HepG2 (cell line): ENCODE results near the gene STAT4. TPM values are rescaled to one million over a fixed set of nuclear protein-coding genes. Genes with fewer than 3 reads are reported as not detected.

Experiments
- ATAC-seq: fragments of 200-7000 bp; cut with Tn5 transposase; 3 replicates; pipeline ENCODE4 v1.9.1; 2020; ENCODE audit warnings: mild to moderate bottlenecking, moderate library complexity
- BruUV-seq: library from RNA; stranded (reverse); fragments of 400-500 nt; replicated peaks from 2 replicates; lab custom pipeline; 2021; lab: Mats Ljungman, UMichigan
- CTCF ChIA-PET: fragments of 300-600 bp; formaldehyde crosslinking; extraction: SDS; loops from one replicate; lab custom pipeline; 2021; ENCODE audit warnings: low total read pairs, inconsistent platforms, low intra/inter-chr PET ratio; lab: Yijun Ruan, JAX
- POLR2A ChIA-PET: fragments of 350-600 bp; sonication (Branson Sonifier 250); formaldehyde crosslinking; loops from one replicate; lab custom pipeline; 2020; ENCODE audit warnings: antibody characterized with exemption, inconsistent platforms; lab: Yijun Ruan, JAX
- DNase-seq: peaks from one replicate; pipeline ENCODE4 v3.0.0-alpha.2; 2015; ENCODE audit warnings: low spot score
- FAIRE-seq: peaks from 3 replicates; lab custom pipeline; 2011; peaks lifted over from hg19 to GRCh38; lab: Jason Lieb, UNC
- H2AFZ ChIP-seq: one replicate; pipeline ENCODE4 v1.6.1; 2011; ENCODE audit warnings: low read length, inconsistent platforms
- H3K27ac ChIP-seq: fragments of 300-600 bp; 3 replicates; pipeline ENCODE4 v1.8.0; 2011; ENCODE audit warnings: mixed run types, mild to moderate bottlenecking, mixed read lengths, low read length, inconsistent platforms; ENCODE audit not compliant: insufficient read depth; ENCODE audit errors: extremely low read length
- H3K27me3 ChIP-seq, 2 experiments: fragments of 200-600 bp in 1 of 2; 2 replicates in 1 of 2; 3 replicates in 1 of 2; pipeline versions ENCODE4 v1.6.0 to v1.8.0; 2011; ENCODE audit warnings: low read length in 2 of 2, mild to moderate bottlenecking in 2 of 2, moderate library complexity in 2 of 2, inconsistent platforms in 1 of 2; ENCODE audit not compliant: insufficient read depth in 2 of 2, control insufficient read depth in 1 of 2
- H3K36me3 ChIP-seq, 2 experiments: fragments of 200-600 bp in 1 of 2; replicated peaks in 1 of 2; 2 replicates in 1 of 2; 3 replicates in 1 of 2; pipeline versions ENCODE4 v1.5.1 to v1.8.0; 2011; ENCODE audit warnings: low read length in 2 of 2, inconsistent platforms in 1 of 2; ENCODE audit not compliant: insufficient read depth in 2 of 2, control insufficient read depth in 1 of 2
- H3K4me1 ChIP-seq: 2 replicates; pipeline ENCODE4 v1.5.1; 2012; ENCODE audit warnings: low read length, inconsistent platforms; ENCODE audit not compliant: insufficient read depth
- H3K4me2 ChIP-seq: 2 replicates; pipeline ENCODE4 v1.6.0; 2011; ENCODE audit warnings: low read depth, low read length, inconsistent platforms
- H3K4me3 ChIP-seq, 3 experiments: fragments of 200-600 bp in 1 of 3; sonication (generic), shearing (Covaris generic) in 1 of 3; replicated peaks in 1 of 3; 2 replicates each; pipeline ENCODE4 v1.5.1; 2011 to 2016; ENCODE audit warnings: low read length in 3 of 3, inconsistent platforms in 2 of 3, low read depth in 2 of 3, mild to moderate bottlenecking in 2 of 3, control low read depth in 1 of 3, mixed read lengths in 1 of 3; ENCODE audit not compliant: insufficient read depth in 1 of 3
- H3K79me2 ChIP-seq: one replicate; pipeline ENCODE4 v1.6.1; 2011; ENCODE audit warnings: low read length, inconsistent platforms; ENCODE audit not compliant: insufficient read depth
- H3K9ac ChIP-seq: 2 replicates; pipeline ENCODE4 v1.6.0; 2011; ENCODE audit warnings: mild to moderate bottlenecking, low read depth, low read length, inconsistent platforms; ENCODE audit not compliant: insufficient read depth
- H3K9me3 ChIP-seq: 2 replicates; pipeline ENCODE4 v1.5.1; 2012; ENCODE audit warnings: mild to moderate bottlenecking, low read length
- H4K20me1 ChIP-seq: 2 replicates; pipeline ENCODE4 v1.6.0; 2011; ENCODE audit warnings: inconsistent platforms, mild to moderate bottlenecking, low read length, moderate library complexity; ENCODE audit not compliant: insufficient read depth
- FLYWCH1 ChIP-seq: sonication (generic); formaldehyde crosslinking; IDR thresholded peaks from 2 replicates; pipeline ENCODE4 v1.8.1; 2023; ENCODE audit warnings: mild to moderate bottlenecking, missing genetic modification reagents
- GATAD1 ChIP-seq: IDR thresholded peaks from 2 replicates; pipeline ENCODE4 v1.6.1; 2016; ENCODE audit warnings: missing genetic modification reagents, missing compliant biosample characterization
- GZF1 ChIP-seq: sonication (generic); formaldehyde crosslinking; IDR thresholded peaks from 2 replicates; pipeline ENCODE4 v1.5.1; 2020; ENCODE audit warnings: mild to moderate bottlenecking, missing genetic modification reagents
- RFXANK ChIP-seq: IDR thresholded peaks from 2 replicates; pipeline ENCODE4 v1.6.1; 2016
- SP5 ChIP-seq: IDR thresholded peaks from 2 replicates; pipeline ENCODE4 v1.6.1; 2016; ENCODE audit warnings: low read depth, borderline replicate concordance
- ZFYVE20 ChIP-seq: sonication (generic); formaldehyde crosslinking; IDR thresholded peaks from 2 replicates; pipeline ENCODE4 v1.8.0; 2023; ENCODE audit warnings: low read depth, mild to moderate bottlenecking, moderate library complexity, missing genetic modification reagents, borderline replicate concordance
- ZKSCAN5 ChIP-seq: sonication (generic); formaldehyde crosslinking; IDR thresholded peaks from 2 replicates; pipeline ENCODE4 v1.5.1; 2020; ENCODE audit warnings: mild to moderate bottlenecking, missing genetic modification reagents
- ZNF44 ChIP-seq: sonication (generic); formaldehyde crosslinking; IDR thresholded peaks from 2 replicates; pipeline ENCODE4 v1.5.1; 2020; ENCODE audit warnings: mild to moderate bottlenecking, missing genetic modification reagents
- WGBS: methylation state at CpG from one replicate; pipeline ENCODE4 v1.1.6; 2017; ENCODE audit warnings: low lambda C conversion rate; 5-methylcytosine and 5-hydroxymethylcytosine counted together
- in situ Hi-C: cut with HindIII; loops from 2 replicates; pipeline ENCODE4 v1.10.0; 2017; ENCODE audit warnings: low pct_unique_long_range_greater_than_20kb; ENCODE audit not compliant: extremely low pct_ligation_motif_present
- intact Hi-C: fragments of 100-400 bp; cut with micrococcal nuclease; formaldehyde crosslinking; loops from one replicate; pipeline ENCODE4 v1.10.0; 2022; ENCODE audit not compliant: unreplicated experiment
- polyA plus RNA-seq, 8 experiments: library from polyadenylated mRNA; depleted of rRNA in 3 of 8; stranded (reverse) in 7 of 8; unstranded in 1 of 8; fragments of >200 nt; fragmentation: Illumina TruSeq in 4 of 8; extraction: Trizol in 4 of 8; gene quantifications; 2 replicates each; pipeline versions ENCODE4 v1.2.1 to v1.2.3, GENCODE V29; 2011 to 2016; ENCODE audit warnings: low read depth in 4 of 8, missing spikeins in 1 of 8, mixed read lengths in 1 of 8; ENCODE audit not compliant: insufficient read depth in 1 of 8
- total RNA-seq, 5 experiments: library from RNA; depleted of rRNA; stranded (reverse); fragments of >200 nt; fragmentation: Illumina TruSeq; extraction: Trizol; gene quantifications; 2 replicates each; pipeline ENCODE4 v1.2.3, GENCODE V29; 2016; ENCODE audit warnings: low read depth in 1 of 5
- TF ChIP-seq, protein P1 (sequence below): sonication (generic); formaldehyde crosslinking; IDR thresholded peaks from 2 replicates; pipeline ENCODE4 v1.8.0; 2022; ENCODE audit warnings: low read depth, missing genetic modification reagents
- TF ChIP-seq, protein P2 (sequence below): sonication (generic); formaldehyde crosslinking; IDR thresholded peaks from 2 replicates; pipeline ENCODE4 v1.8.0; 2022; ENCODE audit warnings: missing genetic modification reagents, low read depth, mild to moderate bottlenecking, borderline replicate concordance
- TF ChIP-seq, protein P3 (sequence below): sonication (generic); formaldehyde crosslinking; IDR thresholded peaks from 2 replicates; pipeline ENCODE4 v1.8.1; 2023; ENCODE audit warnings: missing genetic modification reagents, mild to moderate bottlenecking, borderline replicate concordance
- TF ChIP-seq, protein P4 (sequence below): sonication (generic); formaldehyde crosslinking; IDR thresholded peaks from 2 replicates; pipeline ENCODE4 v1.5.0; 2020; ENCODE audit warnings: missing genetic modification reagents, mild to moderate bottlenecking, borderline replicate concordance
- TF ChIP-seq, protein P5 (sequence below): sonication (generic); formaldehyde crosslinking; IDR thresholded peaks from 2 replicates; pipeline ENCODE4 v1.5.0; 2020; ENCODE audit warnings: missing genetic modification reagents

Gene STAT4
- total and polyA plus RNA-seq, 2 of the 13 experiments (the other 11 are each of a cell fraction or from before 2014, with no cell fraction given): 0.37 TPM; not detected in 1

DNA sequence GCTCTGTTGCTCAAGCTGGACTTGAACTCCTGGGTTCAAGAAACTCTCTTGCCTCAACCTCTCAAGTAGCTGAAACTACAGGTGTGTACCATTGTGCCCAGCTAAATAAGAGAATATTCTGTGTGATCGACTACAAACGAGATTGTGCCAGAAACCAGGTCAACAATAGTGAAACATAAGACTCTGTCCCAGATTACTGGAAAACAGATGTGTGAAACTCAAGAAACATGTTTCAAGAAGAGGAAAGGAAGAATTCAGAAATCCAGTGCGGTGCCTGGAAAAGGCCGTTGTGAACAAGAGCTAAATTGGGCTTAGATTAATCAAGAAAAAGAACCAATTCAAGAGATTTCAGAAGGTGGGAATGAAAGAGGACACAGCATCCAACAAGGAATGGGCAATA is 113.4 kb downstream of the STAT4 start:
- TF ChIP-seq RFXANK (CRISPR knock-in tag) (no peak), ZKSCAN5 (CRISPR knock-in tag) (no peak), GZF1 (CRISPR knock-in tag) (no peak), ZFYVE20 (CRISPR knock-in tag) (no peak), GATAD1 (CRISPR knock-in tag) (no peak), FLYWCH1 (no peak), SP5 (CRISPR knock-in tag) (no peak), ZNF44 (no peak)
- TF ChIP-seq, protein P1, sequence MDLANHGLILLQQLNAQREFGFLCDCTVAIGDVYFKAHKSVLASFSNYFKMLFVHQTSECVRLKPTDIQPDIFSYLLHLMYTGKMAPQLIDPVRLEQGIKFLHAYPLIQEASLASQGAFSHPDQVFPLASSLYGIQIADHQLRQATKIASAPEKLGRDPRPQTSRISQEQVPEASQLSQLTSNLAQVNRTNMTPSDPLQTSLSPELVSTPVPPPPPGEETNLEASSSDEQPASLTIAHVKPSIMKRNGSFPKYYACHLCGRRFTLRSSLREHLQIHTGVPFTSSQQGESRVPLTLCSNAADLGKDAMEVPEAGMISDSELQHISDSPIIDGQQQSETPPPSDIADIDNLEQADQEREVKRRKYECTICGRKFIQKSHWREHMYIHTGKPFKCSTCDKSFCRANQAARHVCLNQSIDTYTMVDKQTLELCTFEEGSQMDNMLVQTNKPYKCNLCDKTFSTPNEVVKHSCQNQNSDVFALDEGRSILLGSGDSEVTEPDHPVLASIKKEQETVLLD (CRISPR knock-in tag): no peak
- TF ChIP-seq, protein P2, sequence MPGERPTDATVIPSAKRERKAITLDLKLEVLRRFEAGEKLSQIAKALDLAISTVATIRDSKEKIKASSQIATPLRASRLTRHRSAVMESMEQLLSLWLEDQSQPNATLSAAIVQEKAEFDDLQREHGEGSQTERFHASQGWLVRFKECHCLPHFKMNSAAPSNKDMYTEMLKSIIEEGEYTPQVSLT (CRISPR knock-in tag): no peak
- TF ChIP-seq, protein P3, sequence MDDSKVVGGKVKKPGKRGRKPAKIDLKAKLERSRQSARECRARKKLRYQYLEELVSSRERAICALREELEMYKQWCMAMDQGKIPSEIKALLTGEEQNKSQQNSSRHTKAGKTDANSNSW (CRISPR knock-in tag): no peak
- TF ChIP-seq, protein P4, sequence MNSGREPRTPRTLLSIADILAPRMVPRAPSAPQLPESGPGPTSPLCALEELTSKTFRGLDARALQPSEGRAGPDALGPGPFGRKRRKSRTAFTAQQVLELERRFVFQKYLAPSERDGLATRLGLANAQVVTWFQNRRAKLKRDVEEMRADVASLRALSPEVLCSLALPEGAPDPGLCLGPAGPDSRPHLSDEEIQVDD (CRISPR knock-in tag): no peak
- TF ChIP-seq, protein P5, sequence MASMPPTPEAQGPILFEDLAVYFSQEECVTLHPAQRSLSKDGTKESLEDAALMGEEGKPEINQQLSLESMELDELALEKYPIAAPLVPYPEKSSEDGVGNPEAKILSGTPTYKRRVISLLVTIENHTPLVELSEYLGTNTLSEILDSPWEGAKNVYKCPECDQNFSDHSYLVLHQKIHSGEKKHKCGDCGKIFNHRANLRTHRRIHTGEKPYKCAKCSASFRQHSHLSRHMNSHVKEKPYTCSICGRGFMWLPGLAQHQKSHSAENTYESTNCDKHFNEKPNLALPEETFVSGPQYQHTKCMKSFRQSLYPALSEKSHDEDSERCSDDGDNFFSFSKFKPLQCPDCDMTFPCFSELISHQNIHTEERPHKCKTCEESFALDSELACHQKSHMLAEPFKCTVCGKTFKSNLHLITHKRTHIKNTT (CRISPR knock-in tag): no peak
- TF ChIP-seq, all 625 proteins: peak for 0
- in situ Hi-C loops: no loop called here
- no peak overlapping the region for H3K27ac ChIP-seq
- H3K4me3 ChIP-seq: no peak overlapping the region
- H3K27me3 ChIP-seq: no peaks in the 10 kb centered on the region
- WGBS: 34% methylated on average over 4 of the region's 4 CpGs
- ATAC-seq (no peak), DNase-seq (no peak), FAIRE-seq (no peak)
- H3K9me3 ChIP-seq: no peaks in the 10 kb centered on the region
- no peaks in the 10 kb centered on the region for H3K36me3 ChIP-seq
- H3K4me2 ChIP-seq: no peak overlapping the region
- H3K9ac ChIP-seq: no peak overlapping the region
- no peak overlapping the region for H2AFZ ChIP-seq
- ChIA-PET POLR2A (no interaction called here), CTCF (no interaction called here)
- no peaks in the 10 kb centered on the region for H3K79me2 ChIP-seq
- H4K20me1 ChIP-seq: no peaks in the 10 kb centered on the region
- H3K4me1 ChIP-seq: peaks cover 23% of the 10 kb centered on the region
- no TSS peak for BruUV-seq
- intact Hi-C loops: loop anchor here (10.0 kb wide), 1 partner anchor 183 kb away; no protein-coding TSS in a partner anchor
